Measurements from ENCODE around the gene XPR1. TPM values are rescaled to one million over a fixed set of nuclear protein-coding genes. Genes with fewer than 3 reads are reported as not detected.

Gene XPR1
- total and polyA plus RNA-seq, 2 donors (not counting 1 experiment from before 2014, with no cell fraction given) = 2.8 to 22.3 TPM

GRCh38 chr1:180734366-180734765, 102.5 kb downstream of the XPR1 start:
- Mint-ChIP-seq H3K4me3 (no peak overlapping the region), H3K9me3 (ENCODE audit: insufficient read depth) (peaks cover 36% of the 10 kb centered on the region), H3K27ac (no peak overlapping the region), H3K27me3 (no peaks in the 10 kb centered on the region), H3K4me1 (no peaks in the 10 kb centered on the region)
- no peak for DNase-seq
- Histone ChIP-seq H3K4me3 (ENCODE audit: control extremely low read depth in 1 of 5, extremely low read depth in 1 of 5, insufficient read depth in 1 of 5, low read depth in 2 of 5, low read length in 4 of 5) (no peak overlapping the region), H3K36me3 (replicated peaks in 1 of 2; ENCODE audit: control extremely low read depth in 1 of 2, control insufficient read depth in 1 of 2, extremely low read depth in 1 of 2, insufficient read depth in 2 of 2, low read length in 1 of 2) (no peaks in the 10 kb centered on the region), H3K27me3 (replicated peaks in 1 of 4; ENCODE audit: control extremely low read depth in 1 of 4, control insufficient read depth in 3 of 4, insufficient read depth in 4 of 4, low read length in 3 of 4) (no peaks in the 10 kb centered on the region), H3K4me1 (ENCODE audit: control insufficient read depth in 2 of 2, insufficient read depth in 2 of 2, low read length in 2 of 2) (no peaks in the 10 kb centered on the region), H2AFZ (ENCODE audit: insufficient read depth, low read depth, low read length, poor library complexity, severe bottlenecking) (no peak overlapping the region), H3K79me2 (ENCODE audit: control insufficient read depth, insufficient read depth, low read length) (no peaks in the 10 kb centered on the region), H3K9me3 (ENCODE audit: control extremely low read depth in 1 of 3, control insufficient read depth in 2 of 3, insufficient read depth in 1 of 3, low read length in 2 of 3) (peaks cover 23 to 61% (median 36%) of the 10 kb centered on the region in 3 donors), H3K9ac (ENCODE audit: low read length) (no peak overlapping the region), H4K20me1 (ENCODE audit: control insufficient read depth, insufficient read depth, low read length, poor library complexity, severe bottlenecking) (no peaks in the 10 kb centered on the region), H3K27ac (ENCODE audit: low read length in 2 of 2) (no peak overlapping the region), H3K4me2 (replicated peaks; ENCODE audit: low read depth, low read length, poor library complexity, severe bottlenecking) (no peak overlapping the region)
- intact Hi-C loops (cut with micrococcal nuclease) = no loop called here
- no peak for TF ChIP-seq CTCF (IDR thresholded peaks at IDR 0.05)
- TF ChIP-seq EZH2 (IDR thresholded peaks at IDR 0.05; ENCODE audit: borderline replicate concordance, insufficient read depth, low read depth, low read length, poor library complexity, severe bottlenecking) = no peak
- ChIA-PET CTCF (no interaction called here), POLR2A (no interaction called here)
- ATAC-seq (ENCODE audit: low read depth) = no peak
- WGBS (ENCODE audit: insufficient coverage) = 100% methylated on average over 2 of the region's 2 CpGs

GRCh38 chr1:180742663-180743062, 110.8 kb downstream of the XPR1 start:
- intact Hi-C loops (cut with micrococcal nuclease) = no loop called here
- H3K9me3 ChIP-seq (ENCODE audit: control extremely low read depth in 1 of 3, control insufficient read depth in 2 of 3, insufficient read depth in 1 of 3, low read length in 2 of 3) = peaks cover 7 to 18% (median 13%) of the 10 kb centered on the region in 3 donors
- no peak for DNase-seq
- H4K20me1 ChIP-seq (ENCODE audit: control insufficient read depth, insufficient read depth, low read length, poor library complexity, severe bottlenecking) = no peaks in the 10 kb centered on the region
- no peaks in the 10 kb centered on the region for H3K36me3 ChIP-seq (replicated peaks in 1 of 2; ENCODE audit: control extremely low read depth in 1 of 2, control insufficient read depth in 1 of 2, extremely low read depth in 1 of 2, insufficient read depth in 2 of 2, low read length in 1 of 2)
- H3K27me3 ChIP-seq (replicated peaks in 1 of 4; ENCODE audit: control extremely low read depth in 1 of 4, control insufficient read depth in 3 of 4, insufficient read depth in 4 of 4, low read length in 3 of 4) = no peaks in the 10 kb centered on the region
- no peak overlapping the region for H3K9ac ChIP-seq (ENCODE audit: low read length)
- H3K27me3 Mint-ChIP-seq = no peaks in the 10 kb centered on the region
- peaks cover 12% of the 10 kb centered on the region for H3K79me2 ChIP-seq (ENCODE audit: control insufficient read depth, insufficient read depth, low read length)
- ATAC-seq (ENCODE audit: low read depth) = no peak
- H3K9me3 Mint-ChIP-seq (ENCODE audit: insufficient read depth) = peaks cover 26% of the 10 kb centered on the region
- no peak overlapping the region for H3K27ac Mint-ChIP-seq
- H2AFZ ChIP-seq (ENCODE audit: insufficient read depth, low read depth, low read length, poor library complexity, severe bottlenecking) = no peak overlapping the region
- no peaks in the 10 kb centered on the region for H3K4me1 ChIP-seq (ENCODE audit: control insufficient read depth in 2 of 2, insufficient read depth in 2 of 2, low read length in 2 of 2)
- H3K4me3 Mint-ChIP-seq = no peak overlapping the region
- POLR2A ChIA-PET = no interaction called here
- no peaks in the 10 kb centered on the region for H3K4me1 Mint-ChIP-seq
- no peak overlapping the region for H3K4me3 ChIP-seq (ENCODE audit: control extremely low read depth in 1 of 5, extremely low read depth in 1 of 5, insufficient read depth in 1 of 5, low read depth in 2 of 5, low read length in 4 of 5)
- TF ChIP-seq EZH2 (IDR thresholded peaks at IDR 0.05; ENCODE audit: borderline replicate concordance, insufficient read depth, low read depth, low read length, poor library complexity, severe bottlenecking) (no peak), CTCF (IDR thresholded peaks at IDR 0.05) (no peak)
- H3K4me2 ChIP-seq (replicated peaks; ENCODE audit: low read depth, low read length, poor library complexity, severe bottlenecking) = no peak overlapping the region
- CTCF ChIA-PET = no interaction called here
- no peak overlapping the region for H3K27ac ChIP-seq (ENCODE audit: low read length in 2 of 2)

Measured in B cell (primary cell).